Measurements from ENCODE around the gene POU2F2. TPM values are rescaled to one million over a fixed set of nuclear protein-coding genes. Genes with fewer than 3 reads are reported as not detected.

The POU2F2 gene
- total RNA-seq, 5 donors from 2014 or later (not counting 1 experiment from before 2014, with no cell fraction given), result 27.9 to 71.7 (median 59.5) TPM

- Histone ChIP-seq H3K4me1 (ENCODE audit: control insufficient read depth in 1 of 2, extremely low read depth in 1 of 2, insufficient read depth in 2 of 2, low read length in 2 of 2) (peaks cover 0 to 15% of the 10 kb centered on the region in 2 experiments), H3K27ac (ENCODE audit: low read length) (no peak overlapping the region), H3K9me3 (no peaks in the 10 kb centered on the region), H3K36me3 (ENCODE audit: control insufficient read depth in 2 of 2, extremely low read depth in 1 of 2, insufficient read depth in 1 of 2, low read length in 1 of 2) (no peaks in the 10 kb centered on the region), H3K27me3 (replicated peaks in 1 of 2; ENCODE audit: control insufficient read depth in 2 of 2, extremely low read depth in 1 of 2, insufficient read depth in 2 of 2, low read length in 1 of 2) (peaks cover 0 to 68% of the 10 kb centered on the region in 2 experiments), H3K4me3 (ENCODE audit: control insufficient read depth in 1 of 2, extremely low read depth in 1 of 2, low read length in 1 of 2) (no peak overlapping the region)
- ATAC-seq (replicated peaks in 1 of 4), result no peak
- Mint-ChIP-seq H3K9me3 (no peaks in the 10 kb centered on the region), H3K27ac (no peak overlapping the region), H3K4me3 (no peak overlapping the region), H3K4me1 (no peaks in the 10 kb centered on the region), H3K27me3 (peaks cover 7 to 8% of the 10 kb centered on the region in 2 donors), H3K36me3 (no peaks in the 10 kb centered on the region)
- DNase-seq, result no peak
- ChIA-PET POLR2A (no interaction called here), CTCF (no interaction called here)
- WGBS (ENCODE audit: insufficient coverage), result 78% methylated on average over 6 of the region's 6 CpGs
Measured at GRCh38 chr19:42067315-42067888, 64.8 kb downstream of the POU2F2 start.

GRCh38 chr19:42066075-42066754 is 66.0 kb downstream of the POU2F2 start:
- ATAC-seq (replicated peaks in 1 of 4) (no peak), DNase-seq (no peak)
- Histone ChIP-seq H3K27me3 (replicated peaks in 1 of 2; ENCODE audit: control insufficient read depth in 2 of 2, extremely low read depth in 1 of 2, insufficient read depth in 2 of 2, low read length in 1 of 2) (peaks cover 0 to 74% of the 10 kb centered on the region in 2 experiments), H3K9me3 (no peaks in the 10 kb centered on the region), H3K36me3 (ENCODE audit: control insufficient read depth in 2 of 2, extremely low read depth in 1 of 2, insufficient read depth in 1 of 2, low read length in 1 of 2) (peaks cover 0 to 5% of the 10 kb centered on the region in 2 donors), H3K4me3 (ENCODE audit: control insufficient read depth in 1 of 2, extremely low read depth in 1 of 2, low read length in 1 of 2) (no peak overlapping the region), H3K4me1 (ENCODE audit: control insufficient read depth in 1 of 2, extremely low read depth in 1 of 2, insufficient read depth in 2 of 2, low read length in 2 of 2) (peaks cover 0 to 15% of the 10 kb centered on the region in 2 experiments), H3K27ac (ENCODE audit: low read length) (no peak overlapping the region)
- peaks cover 7 to 11% of the 10 kb centered on the region in 2 donors for H3K27me3 Mint-ChIP-seq
- H3K9me3 Mint-ChIP-seq, result no peaks in the 10 kb centered on the region
- no peaks in the 10 kb centered on the region for H3K36me3 Mint-ChIP-seq
- H3K4me3 Mint-ChIP-seq, result no peak overlapping the region
- CTCF ChIA-PET, result no interaction called here
- POLR2A ChIA-PET, result no interaction called here
- 100% methylated on average over 1 of the region's 9 CpGs for WGBS (ENCODE audit: insufficient coverage)
- no peak overlapping the region for H3K27ac Mint-ChIP-seq
- H3K4me1 Mint-ChIP-seq, result no peaks in the 10 kb centered on the region

GRCh38 chr19:42065511-42065910 is 66.7 kb downstream of the POU2F2 start:
- DNase-seq (no peak), ATAC-seq (replicated peaks in 1 of 4) (no peak)
- H3K4me3 Mint-ChIP-seq, result no peak overlapping the region
- Histone ChIP-seq H3K27ac (ENCODE audit: low read length) (no peak overlapping the region), H3K4me1 (ENCODE audit: control insufficient read depth in 1 of 2, extremely low read depth in 1 of 2, insufficient read depth in 2 of 2, low read length in 2 of 2) (peaks cover 0 to 15% of the 10 kb centered on the region in 2 experiments), H3K27me3 (replicated peaks in 1 of 2; ENCODE audit: control insufficient read depth in 2 of 2, extremely low read depth in 1 of 2, insufficient read depth in 2 of 2, low read length in 1 of 2) (peaks cover 0 to 72% of the 10 kb centered on the region in 2 experiments), H3K36me3 (ENCODE audit: control insufficient read depth in 2 of 2, extremely low read depth in 1 of 2, insufficient read depth in 1 of 2, low read length in 1 of 2) (peaks cover 0 to 5% of the 10 kb centered on the region in 2 donors), H3K4me3 (ENCODE audit: control insufficient read depth in 1 of 2, extremely low read depth in 1 of 2, low read length in 1 of 2) (no peak overlapping the region), H3K9me3 (no peaks in the 10 kb centered on the region)
- H3K27ac Mint-ChIP-seq, result no peak overlapping the region
- CTCF ChIA-PET, result no interaction called here
- H3K27me3 Mint-ChIP-seq, result peaks cover 7 to 11% of the 10 kb centered on the region in 2 donors
- POLR2A ChIA-PET, result interaction anchor here in 1 of 2 donors (0.5 kb wide), 1 partner anchor 10 kb away, joined by 3 read pairs; no protein-coding TSS in a partner anchor
- no peaks in the 10 kb centered on the region for H3K9me3 Mint-ChIP-seq
- H3K4me1 Mint-ChIP-seq, result no peaks in the 10 kb centered on the region
- 85% methylated on average over 2 of the region's 9 CpGs for WGBS (ENCODE audit: insufficient coverage)
- no peaks in the 10 kb centered on the region for H3K36me3 Mint-ChIP-seq

GRCh38 chr19:42065051-42065450 is 67.2 kb downstream of the POU2F2 start:
- 91% methylated on average over 13 of the region's 13 CpGs for WGBS (ENCODE audit: insufficient coverage)
- Mint-ChIP-seq H3K27ac (no peak overlapping the region), H3K4me1 (no peaks in the 10 kb centered on the region), H3K9me3 (no peaks in the 10 kb centered on the region), H3K36me3 (no peaks in the 10 kb centered on the region), H3K27me3 (peaks cover 7 to 11% of the 10 kb centered on the region in 2 donors), H3K4me3 (no peak overlapping the region)
- ATAC-seq (replicated peaks in 1 of 4) (no peak), DNase-seq (no peak)
- H3K4me1 ChIP-seq (ENCODE audit: control insufficient read depth in 1 of 2, extremely low read depth in 1 of 2, insufficient read depth in 2 of 2, low read length in 2 of 2), result peaks cover 0 to 15% of the 10 kb centered on the region in 2 experiments
- CTCF ChIA-PET, result no interaction called here
- no peaks in the 10 kb centered on the region for H3K9me3 ChIP-seq
- peaks cover 0 to 5% of the 10 kb centered on the region in 2 donors for H3K36me3 ChIP-seq (ENCODE audit: control insufficient read depth in 2 of 2, extremely low read depth in 1 of 2, insufficient read depth in 1 of 2, low read length in 1 of 2)
- H3K27ac ChIP-seq (ENCODE audit: low read length), result no peak overlapping the region
- POLR2A ChIA-PET, result interaction anchor here in 1 of 2 donors (0.5 kb wide), 1 partner anchor 10 kb away, joined by 3 read pairs; no protein-coding TSS in a partner anchor
- peaks cover 0 to 68% of the 10 kb centered on the region in 2 experiments for H3K27me3 ChIP-seq (replicated peaks in 1 of 2; ENCODE audit: control insufficient read depth in 2 of 2, extremely low read depth in 1 of 2, insufficient read depth in 2 of 2, low read length in 1 of 2)
- no peak overlapping the region for H3K4me3 ChIP-seq (ENCODE audit: control insufficient read depth in 1 of 2, extremely low read depth in 1 of 2, low read length in 1 of 2)

GRCh38 chr19:42064432-42064831 is 67.8 kb downstream of the POU2F2 start:
- H3K9me3 ChIP-seq, result no peaks in the 10 kb centered on the region
- Mint-ChIP-seq H3K27me3 (peaks cover 7 to 11% of the 10 kb centered on the region in 2 donors), H3K27ac (no peak overlapping the region), H3K36me3 (no peaks in the 10 kb centered on the region), H3K4me3 (no peak overlapping the region), H3K4me1 (no peaks in the 10 kb centered on the region), H3K9me3 (no peaks in the 10 kb centered on the region)
- peaks cover 0 to 11% of the 10 kb centered on the region in 2 experiments for H3K4me1 ChIP-seq (ENCODE audit: control insufficient read depth in 1 of 2, extremely low read depth in 1 of 2, insufficient read depth in 2 of 2, low read length in 2 of 2)
- peaks cover 0 to 5% of the 10 kb centered on the region in 2 donors for H3K36me3 ChIP-seq (ENCODE audit: control insufficient read depth in 2 of 2, extremely low read depth in 1 of 2, insufficient read depth in 1 of 2, low read length in 1 of 2)
- DNase-seq (no peak), ATAC-seq (replicated peaks in 1 of 4) (no peak)
- peaks cover 0 to 66% of the 10 kb centered on the region in 2 experiments for H3K27me3 ChIP-seq (replicated peaks in 1 of 2; ENCODE audit: control insufficient read depth in 2 of 2, extremely low read depth in 1 of 2, insufficient read depth in 2 of 2, low read length in 1 of 2)
- no peak overlapping the region for H3K27ac ChIP-seq (ENCODE audit: low read length)
- CTCF ChIA-PET, result no interaction called here
- POLR2A ChIA-PET, result no interaction called here
- H3K4me3 ChIP-seq (ENCODE audit: control insufficient read depth in 1 of 2, extremely low read depth in 1 of 2, low read length in 1 of 2), result no peak overlapping the region
- 80% methylated on average over 6 of the region's 6 CpGs for WGBS (ENCODE audit: insufficient coverage)

- DNase-seq (no peak), ATAC-seq (replicated peaks in 1 of 4) (no peak)
- Mint-ChIP-seq H3K9me3 (no peaks in the 10 kb centered on the region), H3K36me3 (no peaks in the 10 kb centered on the region), H3K27me3 (peaks cover 7 to 11% of the 10 kb centered on the region in 2 donors), H3K27ac (no peak overlapping the region), H3K4me1 (no peaks in the 10 kb centered on the region), H3K4me3 (no peak overlapping the region)
- H3K27ac ChIP-seq (ENCODE audit: low read length), result no peak overlapping the region
- ChIA-PET CTCF (no interaction called here), POLR2A (no interaction called here)
- H3K4me1 ChIP-seq (ENCODE audit: control insufficient read depth in 1 of 2, extremely low read depth in 1 of 2, insufficient read depth in 2 of 2, low read length in 2 of 2), result peaks cover 0 to 6% of the 10 kb centered on the region in 2 experiments
- no peak overlapping the region for H3K4me3 ChIP-seq (ENCODE audit: control insufficient read depth in 1 of 2, extremely low read depth in 1 of 2, low read length in 1 of 2)
- WGBS (ENCODE audit: insufficient coverage), result 95% methylated on average over 10 of the region's 16 CpGs
- no peaks in the 10 kb centered on the region for H3K9me3 ChIP-seq
- H3K36me3 ChIP-seq (ENCODE audit: control insufficient read depth in 2 of 2, extremely low read depth in 1 of 2, insufficient read depth in 1 of 2, low read length in 1 of 2), result peaks cover 0 to 5% of the 10 kb centered on the region in 2 donors
- H3K27me3 ChIP-seq (replicated peaks in 1 of 2; ENCODE audit: control insufficient read depth in 2 of 2, extremely low read depth in 1 of 2, insufficient read depth in 2 of 2, low read length in 1 of 2), result peaks cover 0 to 50% of the 10 kb centered on the region in 2 experiments
Measured at GRCh38 chr19:42062381-42062780, 69.9 kb downstream of the POU2F2 start.

Data from T-cell (primary cell).